NCI-H128 (cell line): ENCODE measurements around the gene MAD1L1.
A peak's percentile ranks its signal among the peaks of the same experiment; 100 is the strongest.

ENCODE experiments used
- DNase-seq: peaks from one replicate; lab custom pipeline; 2025; ENCODE audit not compliant: unreplicated experiment; lab: John Stamatoyannopoulos, UW

MAD1L1 gene

DNA sequence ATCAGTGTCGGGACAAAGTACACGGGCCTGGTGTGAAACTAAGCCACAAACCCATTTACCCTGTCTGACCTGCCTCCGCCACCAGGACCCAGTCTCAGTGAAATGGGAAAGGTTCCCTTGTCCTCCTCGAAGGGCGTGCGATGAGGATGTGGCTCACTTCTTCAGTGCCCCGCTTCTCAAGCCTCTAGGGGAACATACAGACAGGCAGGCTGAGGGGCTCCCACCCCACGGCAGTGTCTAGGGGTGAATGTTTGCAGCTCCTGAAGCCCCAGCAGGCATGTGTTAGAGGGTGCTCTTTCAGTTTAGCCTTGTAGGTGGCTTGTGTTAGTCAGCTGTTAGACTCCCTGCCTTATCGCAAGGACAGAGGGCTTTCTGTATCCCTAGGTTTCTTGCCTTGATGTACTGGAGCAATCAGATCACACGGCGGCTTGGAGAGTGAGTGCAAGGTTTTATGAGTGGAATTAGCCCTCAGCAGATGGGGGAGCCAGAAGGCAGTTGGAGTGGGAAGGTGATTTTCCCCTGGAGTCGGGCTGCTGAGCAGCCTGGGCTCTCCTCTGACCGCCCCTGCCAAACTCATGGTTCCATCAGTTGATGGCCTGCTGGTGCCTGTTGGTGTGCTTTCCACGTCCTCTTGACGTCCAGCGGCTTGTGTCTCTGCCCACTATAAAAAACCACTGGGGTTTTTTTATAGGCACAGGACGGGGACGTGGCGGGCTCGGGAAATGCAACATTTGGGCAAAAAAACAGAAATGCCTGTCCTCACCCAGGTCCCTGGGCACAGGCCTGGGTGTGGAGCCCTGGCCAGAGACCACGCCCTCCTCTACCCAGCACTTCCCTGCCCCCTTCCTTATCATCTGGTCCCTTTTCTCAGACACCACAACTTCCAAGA is 10.0 kb upstream of the MAD1L1 start:
- no peak for DNase-seq

DNA sequence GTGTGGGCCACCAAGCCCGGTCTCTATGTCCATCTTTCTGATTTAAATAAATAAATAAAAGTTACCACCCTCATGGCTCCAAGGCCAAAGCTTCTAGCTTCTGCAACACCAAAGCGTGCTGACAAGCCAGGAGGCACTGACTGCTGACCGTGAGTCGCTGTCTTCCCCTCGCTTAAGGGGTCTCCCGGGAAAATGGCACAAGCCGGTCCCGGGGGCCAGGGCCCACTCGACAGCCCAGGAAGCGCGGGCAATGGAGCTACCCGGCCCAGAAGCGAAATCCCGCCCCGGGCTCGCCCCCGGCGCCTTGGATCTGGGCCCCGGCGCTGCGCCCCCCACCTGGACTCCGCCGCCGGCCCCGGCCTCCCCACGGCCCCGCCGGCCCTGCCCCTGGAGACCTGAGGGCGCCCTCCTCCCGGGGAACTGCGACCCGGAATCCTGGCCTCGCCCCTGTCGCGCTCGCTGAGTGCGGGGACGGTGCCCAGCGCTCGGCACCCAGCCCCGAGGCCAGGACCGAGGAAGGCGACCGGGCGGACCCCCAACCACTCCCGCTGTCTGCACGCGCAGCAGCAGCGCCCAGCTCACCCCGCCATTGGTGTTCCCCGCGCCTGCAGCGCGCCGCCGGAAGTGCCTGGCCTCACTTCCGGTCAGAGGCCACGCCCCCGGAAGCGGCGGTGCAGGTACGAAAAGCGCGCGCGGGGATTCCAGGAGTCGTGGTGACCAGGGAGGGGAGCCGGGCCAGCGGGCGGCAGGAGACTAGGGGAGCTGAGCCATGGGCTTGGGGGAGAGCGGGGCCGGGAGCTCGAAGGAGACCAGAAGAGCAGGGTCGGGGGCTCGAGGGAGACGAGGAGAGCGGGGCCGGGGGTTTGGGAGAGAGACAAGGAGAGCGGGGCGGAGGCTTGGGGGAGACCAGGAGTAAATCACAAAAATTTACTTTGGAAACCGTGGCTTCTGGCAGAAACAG is 9.1 kb upstream of the MAD1L1 start, which contains the start of the genes MRM2 and NUDT1:
MRM2 (minus strand) TSS at position 626 of the 961 bp plus-strand sequence; CDS start at position 590, 36 bp downstream.
NUDT1 (plus strand) TSS at position 647 of the 961 bp plus-strand sequence. CDS start 2,349 bp downstream, outside the sequence.
- peak; percentile 28 for DNase-seq

DNA sequence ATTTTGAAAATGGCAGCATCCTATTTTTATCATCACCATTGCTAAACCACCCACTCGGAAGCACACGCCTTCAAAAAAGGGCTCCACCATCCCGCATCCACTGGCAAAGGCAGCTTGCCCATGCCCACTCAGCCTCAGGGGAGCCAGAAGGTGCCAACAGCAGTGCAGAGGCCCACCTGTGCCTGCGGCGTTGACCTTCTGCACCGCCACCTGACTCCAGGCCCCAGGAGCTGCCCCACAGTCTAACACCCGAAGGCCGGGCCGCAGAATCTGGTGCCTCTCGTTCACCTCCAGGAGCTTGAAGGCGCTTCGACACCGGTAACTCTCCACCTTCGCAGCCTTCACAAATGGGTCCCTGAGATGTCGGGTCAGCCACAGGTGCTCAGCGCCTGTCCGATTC is 6.5 kb upstream of the MAD1L1 start:
- DNase-seq: no peak

DNA sequence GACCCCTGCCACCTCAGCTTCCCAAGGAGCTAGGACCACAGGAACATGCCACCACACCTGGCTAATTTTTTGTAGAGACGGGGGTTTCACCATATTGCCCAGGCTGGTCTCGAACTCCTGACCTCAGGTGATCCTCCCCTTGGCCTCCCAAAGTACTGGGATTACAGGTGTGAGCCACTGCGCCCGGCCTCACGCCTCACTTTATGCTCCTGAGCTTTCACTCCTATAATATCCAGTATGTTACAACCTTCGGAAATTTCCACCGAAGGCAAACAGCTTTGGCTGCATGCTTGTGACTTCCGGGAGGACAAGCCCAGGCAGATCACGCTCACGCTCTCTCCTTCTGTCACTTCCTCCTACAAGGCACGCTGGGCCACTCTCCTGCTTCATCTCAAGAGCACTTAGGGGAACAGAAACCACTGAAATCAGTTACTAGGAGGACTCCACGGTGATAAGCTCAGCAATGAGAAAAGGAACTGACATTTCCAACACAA is 4.4 kb upstream of the MAD1L1 start:
- no peak for DNase-seq

DNA sequence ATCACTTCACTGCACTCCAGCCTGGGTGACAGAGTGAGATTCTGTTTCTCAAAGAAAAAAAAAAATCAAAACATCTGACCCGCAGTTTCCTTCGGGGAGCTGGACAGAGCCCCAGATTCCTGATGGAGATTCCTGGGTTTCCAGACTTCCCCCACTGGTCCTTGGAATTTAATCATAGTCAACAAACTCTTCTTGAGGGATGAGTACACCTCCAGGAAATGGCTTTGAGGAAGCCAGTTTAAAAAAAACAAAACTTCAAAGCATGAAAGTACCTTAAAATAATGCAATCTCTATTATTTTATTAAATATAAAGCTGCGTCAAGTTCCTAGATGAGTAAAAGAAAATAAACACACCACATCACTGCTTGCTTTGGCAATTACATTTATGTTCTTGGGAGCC is 1.2 kb upstream of the MAD1L1 start:
- DNase-seq: no peak

DNA sequence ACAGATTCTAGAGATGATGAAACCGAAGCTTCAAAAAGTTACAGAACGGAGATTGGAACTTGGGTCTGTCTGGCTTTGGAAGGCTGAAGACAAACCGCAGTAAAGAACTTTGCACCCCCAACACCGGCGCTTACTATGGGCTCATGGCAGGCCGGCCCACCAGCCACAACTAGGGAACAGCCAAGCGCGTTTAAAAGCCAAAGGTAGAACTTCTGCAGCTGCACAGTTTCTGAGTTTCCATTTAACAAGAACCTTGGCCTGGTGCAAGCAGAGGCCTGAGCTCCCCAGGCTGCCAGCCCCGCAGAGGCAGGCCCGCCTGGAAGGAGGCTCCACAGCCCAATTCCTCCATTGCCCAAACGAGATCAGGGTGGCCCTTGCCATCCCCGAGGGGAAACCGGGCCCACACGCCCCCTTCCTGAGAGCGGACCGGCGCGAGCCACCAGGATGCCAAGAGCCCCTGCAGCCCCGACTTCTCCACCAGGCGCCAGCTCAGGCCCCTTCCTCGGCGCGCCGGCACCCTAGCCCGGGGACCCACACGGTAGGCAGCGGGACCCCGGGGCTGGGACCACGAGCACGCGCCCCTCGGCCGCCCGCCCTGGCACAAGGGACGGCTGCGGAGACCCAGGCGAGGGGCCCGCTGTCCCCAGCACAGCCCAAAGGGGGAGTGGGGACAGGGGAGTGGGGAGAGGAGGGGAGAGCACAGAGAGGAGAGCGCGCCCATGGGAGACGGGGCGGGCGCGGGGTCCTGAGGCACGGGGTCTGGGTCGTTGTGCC is 566 bp downstream of the MAD1L1 start:
- DNase-seq: no peak

DNA sequence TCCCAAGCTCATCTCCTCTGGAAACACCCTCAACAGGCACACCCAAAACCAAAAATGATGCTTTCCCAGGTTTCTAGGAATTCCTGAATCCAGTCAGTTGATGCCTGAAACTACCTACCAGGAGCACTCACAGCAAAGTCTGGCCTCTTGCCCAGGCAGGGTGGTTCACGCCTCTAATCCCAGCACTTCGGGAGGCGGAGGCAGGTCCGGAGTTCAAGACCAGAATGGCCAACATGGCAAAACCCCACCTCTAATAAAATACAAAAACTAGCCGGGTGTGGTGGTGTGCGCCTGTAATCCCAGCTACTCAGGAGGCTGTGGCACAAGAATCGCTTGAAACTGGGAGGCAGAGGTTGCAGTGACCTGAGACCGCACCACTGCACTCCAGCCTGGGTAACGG is 1.9 kb downstream of the MAD1L1 start:
- DNase-seq: no peak

DNA sequence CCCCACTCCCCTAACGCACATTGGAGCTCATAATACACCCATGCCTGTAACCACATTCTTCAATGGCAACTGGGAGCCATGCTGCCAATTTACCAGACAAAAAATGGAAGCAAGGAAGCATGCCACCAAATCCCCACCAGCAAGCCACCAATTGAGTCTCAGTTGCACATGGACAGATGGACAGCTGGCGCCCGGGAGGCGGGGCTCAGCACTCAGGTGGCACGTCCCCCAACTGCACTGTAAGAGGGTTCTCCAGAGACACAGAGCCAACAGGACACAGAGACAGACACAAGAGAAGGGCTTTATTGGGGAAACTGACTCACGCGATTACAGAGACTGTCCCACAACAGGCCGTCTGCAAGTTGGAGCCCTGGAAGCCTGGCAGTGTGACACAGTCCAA is 2.5 kb downstream of the MAD1L1 start:
- DNase-seq: no peak

DNA sequence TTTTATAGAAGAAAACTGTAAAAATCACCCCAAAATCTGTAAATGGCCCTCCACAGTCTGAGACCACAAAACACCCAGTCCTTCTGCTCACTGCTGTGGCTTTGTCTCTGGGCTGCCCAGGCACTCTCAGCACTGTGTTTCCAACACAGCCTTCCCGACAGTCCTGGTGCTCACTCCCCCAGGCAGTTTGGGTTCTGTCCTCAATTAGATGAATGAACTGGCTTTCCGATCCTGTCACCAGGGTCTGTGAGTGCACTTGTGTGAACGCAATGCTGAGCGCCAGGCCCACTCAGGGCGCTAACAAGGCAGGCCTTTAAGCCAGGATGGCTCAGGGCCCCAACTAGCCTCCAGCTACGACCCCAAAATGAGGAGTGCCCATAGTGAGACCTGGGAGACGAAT is 3.3 kb downstream of the MAD1L1 start:
- no peak for DNase-seq

DNA sequence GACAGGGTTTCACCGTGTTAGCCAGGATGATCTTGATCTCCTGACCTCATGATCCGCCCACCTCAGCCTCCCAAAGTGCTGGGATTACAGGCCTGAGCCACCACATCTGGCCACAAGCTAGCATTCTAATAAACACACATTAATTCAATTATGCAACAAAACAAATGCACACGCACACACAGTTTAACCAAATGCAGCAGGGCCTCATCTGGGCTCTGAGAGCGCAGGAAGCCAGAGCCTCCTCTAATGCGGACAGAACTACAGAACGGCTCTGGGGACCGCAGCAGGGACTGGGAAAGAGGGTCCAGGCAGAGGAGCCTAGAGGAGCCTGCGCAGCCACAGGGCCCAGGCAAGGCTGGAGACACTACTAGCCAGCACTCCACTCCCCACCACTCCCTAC is 3.8 kb downstream of the MAD1L1 start:
- no peak for DNase-seq

DNA sequence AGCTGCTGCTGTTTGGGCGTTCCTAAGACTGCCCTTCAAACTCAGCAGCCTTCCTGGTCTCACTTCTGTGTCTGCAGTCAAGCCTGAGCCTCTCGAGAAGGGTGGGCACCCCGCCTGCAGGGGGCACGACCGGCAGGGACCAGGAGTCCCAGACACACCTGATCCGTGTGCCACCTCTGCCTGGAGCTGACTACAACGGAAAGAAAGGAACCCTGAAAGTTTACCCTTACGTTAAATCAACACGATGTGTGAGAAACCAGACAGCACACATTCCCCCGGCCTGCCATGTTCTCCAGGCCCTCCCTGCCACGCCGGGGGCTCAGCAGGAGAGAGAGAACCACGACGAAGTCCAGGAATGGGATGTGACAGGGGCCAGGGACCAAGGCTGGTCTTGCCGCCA is 5.0 kb downstream of the MAD1L1 start:
- DNase-seq: no peak

DNA sequence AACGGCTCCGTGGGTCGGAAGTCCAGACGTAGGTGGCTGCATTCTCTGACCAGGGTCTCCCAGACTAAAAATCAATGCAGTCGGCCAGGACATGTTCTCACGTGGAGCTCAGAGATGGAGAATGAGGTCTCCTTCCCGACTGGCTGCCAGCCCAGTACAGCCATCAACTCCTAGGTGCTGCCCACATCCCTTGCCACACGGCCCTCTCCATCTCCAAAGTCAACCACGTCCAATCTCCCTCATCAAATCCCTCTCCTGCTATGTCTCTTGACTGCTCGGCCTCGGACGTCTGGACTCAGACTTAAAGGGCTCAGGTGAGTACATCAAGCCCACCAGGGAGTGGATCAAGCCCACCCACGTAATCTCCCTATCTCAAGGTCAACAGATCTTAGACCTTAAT is 6.9 kb downstream of the MAD1L1 start:
- DNase-seq: no peak

DNA sequence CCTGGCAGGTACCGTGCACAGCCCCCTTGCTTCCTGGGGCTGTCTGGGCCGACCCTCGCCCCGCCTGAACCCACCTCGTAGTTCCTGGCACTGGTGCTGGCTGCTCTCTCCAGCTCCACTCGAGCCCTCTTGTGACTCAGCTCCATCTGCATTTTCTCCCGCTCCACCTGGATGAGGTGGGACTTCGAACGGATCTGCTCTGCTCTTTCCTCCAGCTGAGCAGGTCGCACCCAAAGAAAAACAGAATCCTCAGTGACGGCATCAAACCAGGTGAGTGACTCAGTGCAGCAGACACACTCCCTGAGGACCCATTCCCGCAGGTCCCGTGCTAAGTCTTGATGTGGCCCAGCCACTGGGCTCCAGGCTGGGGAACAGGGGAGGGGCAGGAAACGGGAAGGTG is 7.4 kb downstream of the MAD1L1 start:
- DNase-seq: no peak

DNA sequence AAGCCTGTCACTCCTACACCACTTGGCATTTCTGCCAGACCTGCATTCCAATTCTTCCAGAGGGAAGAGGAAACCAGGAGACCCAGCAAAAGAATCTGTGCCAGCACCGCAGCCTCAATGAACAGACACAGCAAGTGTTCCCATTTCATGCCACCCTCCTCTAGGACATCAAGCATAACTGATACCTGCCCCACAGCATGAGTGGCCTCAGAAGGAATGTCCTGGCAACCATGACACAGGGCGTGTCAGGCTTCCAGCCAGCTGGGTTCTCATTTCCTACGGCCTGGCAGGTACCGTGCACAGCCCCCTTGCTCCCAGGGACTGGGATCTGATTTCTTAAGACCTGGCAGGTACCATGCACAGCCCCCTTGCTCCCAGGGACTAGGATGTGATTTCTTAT is 7.8 kb downstream of the MAD1L1 start:
- DNase-seq: no peak

DNA sequence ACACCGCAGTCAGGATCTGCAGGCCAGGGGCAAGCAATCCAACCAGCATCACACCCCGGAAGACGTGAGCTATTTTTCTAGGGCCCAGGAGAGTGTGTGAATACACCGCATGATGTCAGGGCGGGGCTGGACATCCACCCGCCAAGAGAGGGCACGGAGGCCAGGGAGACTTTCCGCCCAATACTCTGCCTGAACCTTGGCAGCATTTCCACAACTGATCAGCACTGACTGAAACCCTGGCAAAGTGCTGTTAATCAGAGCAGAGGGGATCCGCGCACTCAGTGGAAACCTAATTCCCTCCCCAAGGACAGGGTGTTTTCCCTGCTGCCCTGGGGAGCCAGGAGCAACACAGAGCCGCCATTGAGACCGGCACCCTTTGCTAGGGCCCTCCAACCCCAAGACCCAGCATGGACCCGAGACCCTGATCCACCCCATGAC is 8.2 kb downstream of the MAD1L1 start:
- DNase-seq: no peak

DNA sequence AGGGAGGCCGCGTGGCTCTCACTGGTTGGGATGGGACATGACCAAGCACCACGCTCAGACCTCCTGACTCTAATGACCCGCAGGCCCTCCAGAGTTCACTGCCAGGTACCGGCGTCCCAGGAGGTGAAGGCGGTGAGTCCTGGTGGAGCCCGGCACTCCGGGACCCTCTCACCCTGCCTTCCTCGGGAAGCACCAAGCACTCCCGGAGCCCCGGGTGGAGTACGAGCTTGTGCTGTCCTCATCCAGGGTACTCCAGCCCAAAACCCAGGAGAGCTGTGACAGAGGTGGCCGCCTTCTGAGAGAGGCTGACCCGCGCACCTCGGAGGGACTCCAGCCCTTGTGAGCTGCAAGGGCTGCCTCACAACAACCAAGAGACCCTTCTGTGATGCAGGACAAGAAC is 9.4 kb downstream of the MAD1L1 start:
- no peak for DNase-seq

DNA sequence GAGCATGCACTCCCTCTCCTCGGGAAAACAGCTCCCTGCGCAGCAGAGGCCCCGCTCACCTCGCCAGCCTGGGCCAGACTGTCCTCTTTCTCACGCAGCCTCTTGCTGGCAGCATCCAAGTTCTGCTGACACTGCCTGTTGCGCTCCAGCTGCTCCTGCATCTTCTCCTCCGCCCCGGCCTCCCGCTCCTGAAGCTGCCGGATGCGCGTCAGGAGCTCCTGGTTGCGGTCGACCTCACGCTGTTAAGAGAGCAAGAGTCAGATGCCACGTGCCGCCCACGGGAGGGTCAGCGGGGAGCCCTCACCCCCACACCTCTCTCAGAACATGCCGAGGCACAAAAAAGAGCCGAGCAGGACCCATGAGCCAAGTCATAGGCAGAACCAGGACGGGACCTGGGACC is 10.2 kb downstream of the MAD1L1 start:
- no peak for DNase-seq

DNA sequence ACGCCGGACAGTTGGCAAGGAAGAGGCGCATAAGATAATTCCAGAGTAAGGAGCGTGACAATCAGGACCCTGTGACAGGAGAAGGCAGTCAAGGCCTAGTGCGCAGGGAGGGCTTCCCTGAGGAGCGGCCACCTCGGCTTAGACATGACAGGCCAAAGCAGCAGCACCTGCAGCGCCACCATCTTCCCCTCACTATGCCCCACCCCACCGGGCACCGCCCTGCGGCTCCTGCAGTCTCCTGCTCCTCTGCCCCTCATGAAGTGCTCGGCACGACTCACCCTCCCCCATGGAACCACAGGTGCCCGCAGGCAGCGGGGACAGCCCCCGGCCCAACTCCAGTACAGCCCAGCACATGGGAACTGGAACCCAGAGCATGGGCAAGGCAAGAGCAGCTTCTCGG is 11.8 kb downstream of the MAD1L1 start:
- DNase-seq: no peak

DNA sequence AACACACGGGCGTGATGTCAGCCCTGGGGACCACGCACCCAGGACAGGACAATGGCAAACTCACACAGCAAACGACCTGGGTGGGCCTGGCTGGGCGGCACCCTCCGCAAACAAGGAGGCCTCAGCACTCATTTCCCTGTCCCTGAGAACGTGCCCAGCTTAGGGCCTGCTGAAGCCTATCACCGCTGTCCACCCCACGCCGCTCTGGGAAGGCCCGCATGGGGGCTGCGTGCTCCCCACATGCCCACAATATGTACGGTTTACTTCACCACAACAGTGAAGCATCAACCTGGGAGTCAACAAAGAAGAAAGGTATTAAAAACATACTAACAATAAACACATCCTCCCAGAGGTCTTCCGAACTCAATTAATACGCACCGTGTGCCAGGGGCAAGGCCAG is 12.2 kb downstream of the MAD1L1 start:
- no peak for DNase-seq

DNA sequence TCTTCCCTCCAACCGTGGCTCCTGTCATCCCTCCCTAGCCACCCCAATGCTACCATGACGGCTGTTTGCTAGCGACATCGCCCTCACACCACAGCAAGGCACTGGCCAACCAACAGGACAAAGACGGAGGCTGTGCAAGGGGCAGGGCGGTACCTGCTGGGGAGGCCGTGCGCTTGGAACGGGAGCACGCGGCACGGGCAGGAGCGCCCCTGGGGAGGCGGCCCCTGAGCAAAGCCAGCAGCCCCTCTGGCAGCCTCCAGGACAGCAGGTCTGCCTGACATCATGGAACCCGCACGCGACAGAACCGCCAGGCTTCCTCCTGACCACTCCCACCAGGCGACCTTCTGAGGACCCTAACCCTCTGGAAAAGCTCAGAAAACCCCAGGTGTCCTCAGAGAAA is 12.7 kb downstream of the MAD1L1 start:
- DNase-seq: no peak

DNA sequence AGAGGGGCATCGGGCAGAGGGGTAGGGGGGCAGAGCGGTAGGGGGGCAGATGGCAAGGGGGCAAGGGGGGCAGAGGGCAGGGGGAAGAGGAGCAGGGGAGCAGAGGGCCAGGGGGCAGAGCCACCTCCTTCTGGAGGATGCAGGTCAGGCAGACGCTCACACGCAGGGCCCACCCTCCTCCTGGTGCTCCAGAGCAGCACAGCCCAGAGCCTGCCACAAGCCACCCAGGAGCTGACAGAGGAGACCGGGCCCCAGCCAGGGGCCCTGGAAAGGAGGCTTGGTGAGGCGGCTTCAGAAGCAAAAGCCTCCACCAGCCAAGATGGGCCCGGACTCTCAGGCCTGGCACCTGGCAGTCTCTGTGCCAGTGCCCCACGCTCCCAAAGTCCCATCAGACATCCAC is 13.1 kb downstream of the MAD1L1 start:
- DNase-seq: no peak
